IMR-90 (cell line): ENCODE results near the gene RPL10. TPM values are rescaled to one million over a fixed set of nuclear protein-coding genes. Genes with fewer than 3 reads are reported as not detected.

Source experiments
- ATAC-seq: fragments of 200-7000 bp; cut with Tn5 transposase; 2 replicates; pipeline ENCODE4 v1.9.1; 2020; ENCODE audit warnings: low read depth, mild to moderate bottlenecking, moderate library complexity
- BruUV-seq: library from RNA; stranded (reverse); fragments of 400-500 nt; replicated peaks from 2 replicates; lab custom pipeline; 2021; lab: Mats Ljungman, UMichigan
- CTCF ChIA-PET: fragments of 300-600 bp; formaldehyde crosslinking; extraction: SDS; loops from one replicate; lab custom pipeline; 2021; ENCODE audit warnings: antibody characterized with exemption; lab: Yijun Ruan, JAX
- POLR2A ChIA-PET: fragments of 300-600 bp; sonication (Branson Sonifier 250); formaldehyde crosslinking; loops from one replicate; lab custom pipeline; 2022; ENCODE audit warnings: antibody characterized with exemption; ENCODE audit not compliant: unreplicated experiment; lab: Charles Lee
- DNase-seq: peaks from one replicate; pipeline ENCODE4 v3.0.0; 2013
- H2AFZ ChIP-seq: replicated peaks from 2 replicates; pipeline ENCODE3; 2013; ENCODE audit warnings: low read length, mild to moderate bottlenecking; ENCODE audit not compliant: poor library complexity
- H2AK5ac ChIP-seq: 2 replicates; pipeline ENCODE4 v1.6.1; 2013; ENCODE audit warnings: low read depth, low read length, inconsistent platforms
- H2AK9ac ChIP-seq: replicated peaks from 2 replicates; pipeline ENCODE3; 2013; ENCODE audit warnings: mild to moderate bottlenecking, low read depth, low read length, moderate library complexity; ENCODE audit not compliant: poor library complexity
- H2BK120ac ChIP-seq: 2 replicates; pipeline ENCODE4 v1.6.1; 2013; ENCODE audit warnings: low read depth, low read length, inconsistent platforms
- H2BK15ac ChIP-seq: 3 replicates; pipeline ENCODE4 v1.6.1; 2013; ENCODE audit warnings: low read depth, low read length, inconsistent platforms
- H2BK20ac ChIP-seq: 2 replicates; pipeline ENCODE4 v1.6.1; 2013; ENCODE audit warnings: low read depth, mild to moderate bottlenecking, inconsistent platforms, low read length, moderate library complexity
- H2BK5ac ChIP-seq: 2 replicates; pipeline ENCODE4 v1.6.1; 2013; ENCODE audit warnings: mild to moderate bottlenecking, low read depth, low read length, inconsistent platforms; ENCODE audit not compliant: poor library complexity, severe bottlenecking
- H3K14ac ChIP-seq: replicated peaks from 2 replicates; pipeline ENCODE4 v1.6.1; 2013; ENCODE audit warnings: low read depth, low read length, inconsistent platforms
- H3K18ac ChIP-seq: 2 replicates; pipeline ENCODE4 v1.6.1; 2013; ENCODE audit warnings: low read depth, low read length, control low read depth
- H3K23ac ChIP-seq: 2 replicates; pipeline ENCODE4 v1.6.1; 2013; ENCODE audit warnings: low read depth, low read length, inconsistent platforms
- H3K27ac ChIP-seq: 2 replicates; pipeline ENCODE4 v1.5.1; 2013; ENCODE audit warnings: mild to moderate bottlenecking, control low read depth, low read length; ENCODE audit not compliant: insufficient read depth
- H3K27me3 ChIP-seq: 2 replicates; pipeline ENCODE4 v1.6.1; 2013; ENCODE audit warnings: low read length; ENCODE audit not compliant: control insufficient read depth, insufficient read depth
- H3K36me3 ChIP-seq: 2 replicates; pipeline ENCODE4 v1.6.1; 2013; ENCODE audit warnings: low read length, mixed read lengths; ENCODE audit not compliant: control insufficient read depth, insufficient read depth
- H3K4ac ChIP-seq: 2 replicates; pipeline ENCODE4 v1.6.1; 2013; ENCODE audit warnings: low read depth, low read length, inconsistent platforms
- H3K4me1 ChIP-seq: 2 replicates; pipeline ENCODE4 v1.6.1; 2013; ENCODE audit warnings: low read length, mixed read lengths; ENCODE audit not compliant: control insufficient read depth, insufficient read depth
- H3K4me2 ChIP-seq: 2 replicates; pipeline ENCODE4 v1.6.1; 2013; ENCODE audit warnings: low read depth, mild to moderate bottlenecking, control low read depth, low read length, moderate library complexity
- H3K4me3 ChIP-seq: 2 replicates; pipeline ENCODE4 v1.5.1; 2013; ENCODE audit warnings: low read depth, mild to moderate bottlenecking, control low read depth, low read length, moderate library complexity; ENCODE audit not compliant: insufficient read depth
- H3K56ac ChIP-seq: 2 replicates; pipeline ENCODE4 v1.6.1; 2013; ENCODE audit warnings: low read length, inconsistent platforms; ENCODE audit not compliant: insufficient read depth; ENCODE audit errors: extremely low read depth
- H3K79me1 ChIP-seq, 2 experiments: 2 replicates each; pipeline ENCODE4 v1.6.1; 2013; ENCODE audit warnings: low read length in 2 of 2, inconsistent platforms in 1 of 2, low read depth in 1 of 2
- H3K9ac ChIP-seq: 2 replicates; pipeline ENCODE4 v1.6.1; 2013; ENCODE audit warnings: low read depth, low read length, control low read depth
- H3K9me1 ChIP-seq: 2 replicates; pipeline ENCODE4 v1.6.1; 2013; ENCODE audit warnings: low read length, inconsistent platforms; ENCODE audit not compliant: insufficient read depth
- H3K9me3 ChIP-seq: 2 replicates; pipeline ENCODE4 v1.6.1; 2013; ENCODE audit warnings: low read length; ENCODE audit not compliant: control insufficient read depth, insufficient read depth
- H4K20me1 ChIP-seq: 2 replicates; pipeline ENCODE4 v1.6.1; 2013; ENCODE audit warnings: low read length, inconsistent platforms; ENCODE audit not compliant: insufficient read depth
- H4K5ac ChIP-seq: 2 replicates; pipeline ENCODE4 v1.6.1; 2013; ENCODE audit warnings: mild to moderate bottlenecking, low read depth, low read length, control low read depth
- H4K8ac ChIP-seq, 2 experiments: 2 replicates each; pipeline ENCODE4 v1.6.1; 2013; ENCODE audit warnings: low read depth in 2 of 2, low read length in 2 of 2, control low read depth in 1 of 2, inconsistent platforms in 1 of 2
- H4K91ac ChIP-seq: 2 replicates; pipeline ENCODE4 v1.6.1; 2013; ENCODE audit warnings: low read depth, low read length, inconsistent platforms; ENCODE audit not compliant: insufficient read depth
- BHLHE40 ChIP-seq: fragments of 150-350 bp; IDR thresholded peaks from 2 replicates; pipeline ENCODE4 v1.6.1; 2016; ENCODE audit warnings: mild to moderate bottlenecking, low read depth, low read length
- CEBPB ChIP-seq: IDR thresholded peaks from 2 replicates; pipeline ENCODE4 v1.6.1; 2012; ENCODE audit warnings: low read depth, low read length, improper control_type of control experiment
- CHD1 ChIP-seq: IDR thresholded peaks from 2 replicates; pipeline ENCODE4 v1.6.1; 2012; ENCODE audit warnings: low read depth, low read length, improper control_type of control experiment
- MXI1 ChIP-seq: IDR thresholded peaks from 2 replicates; pipeline ENCODE4 v1.6.1; 2012; ENCODE audit warnings: low read depth, mild to moderate bottlenecking, low read length, moderate library complexity, borderline replicate concordance
- NFE2L2 ChIP-seq: fragments of 150-350 bp; IDR thresholded peaks from 2 replicates; pipeline ENCODE4 v1.6.1; 2016; ENCODE audit warnings: low read depth, mild to moderate bottlenecking, low read length
- POLR2A ChIP-seq: IDR thresholded peaks from 2 replicates; pipeline ENCODE4 v1.6.1; 2012; ENCODE audit warnings: mild to moderate bottlenecking, low read depth, low read length
- SMC3 ChIP-seq: fragments of 150-350 bp; IDR thresholded peaks from 2 replicates; pipeline ENCODE4 v1.6.1; 2016; ENCODE audit warnings: low read depth, mild to moderate bottlenecking, antibody characterized with exemption, low read length, moderate library complexity
- USF2 ChIP-seq: fragments of 150-350 bp; IDR thresholded peaks from 2 replicates; pipeline ENCODE4 v1.6.1; 2017; ENCODE audit warnings: mild to moderate bottlenecking, antibody characterized with exemption, low read length, low read depth
- WGBS, 2 experiments: methylation state at CpG; one replicate each; pipeline versions ENCODE4 v1.1.5 to v1.1.7; 2013; ENCODE audit warnings: missing lambda C conversion rate in 2 of 2; ENCODE audit not compliant: insufficient read length in 1 of 2; ENCODE audit errors: extremely low coverage in 2 of 2; 5-methylcytosine and 5-hydroxymethylcytosine counted together
- dilution Hi-C: fragments of 300-500 bp; cut with HindIII; formaldehyde crosslinking; loops from one replicate; pipeline ENCODE4 v1.14.3; 2018; ENCODE audit warnings: low sequenced_read_pairs; ENCODE audit not compliant: unreplicated experiment
- in situ Hi-C: fragments of 300-500 bp; cut with MboI; formaldehyde crosslinking; loops from 3 replicates; pipeline ENCODE4 v1.14.3; 2019; ENCODE audit warnings: low sequenced_read_pairs, inconsistent platforms, mixed read lengths
- intact Hi-C: fragments of 100-400 bp; cut with micrococcal nuclease; formaldehyde crosslinking; loops from 2 replicates; pipeline ENCODE4 v1.10.0; 2022
- polyA plus RNA-seq, 3 experiments: library from polyadenylated mRNA; depleted of rRNA; stranded (reverse); fragments of >200 nt; gene quantifications; 2 replicates each; pipeline ENCODE4 v1.2.3, GENCODE V29; 2012; ENCODE audit warnings: low replicate concordance in 1 of 3
- total RNA-seq: library from RNA; depleted of rRNA; stranded (reverse); fragments of >200 nt; gene quantifications from 2 replicates; pipeline ENCODE4 v1.2.3, GENCODE V29; 2012
- TF ChIP-seq, protein P1 (sequence below): fragments of 150-350 bp; IDR thresholded peaks from 2 replicates; pipeline ENCODE4 v1.6.1; 2016; ENCODE audit warnings: low read depth, mild to moderate bottlenecking, low read length, moderate library complexity, borderline replicate concordance

Gene RPL10
- total and polyA plus RNA-seq, 2 of the 4 experiments (the other 2 are of a cell fraction) = 1,582 to 7,467 TPM

- BruUV-seq = no TSS peak
- Histone ChIP-seq H3K4me1 (no peaks in the 10 kb centered on the region), H3K56ac (no peak overlapping the region), H3K27me3 (no peaks in the 10 kb centered on the region), H3K4me3 (no peak overlapping the region), H3K79me1 (no peaks in the 10 kb centered on the region), H3K4ac (no peak overlapping the region), H3K36me3 (peaks cover 8% of the 10 kb centered on the region), H3K9me3 (no peaks in the 10 kb centered on the region), H3K4me2 (no peak overlapping the region), H3K9ac (no peak overlapping the region), H2AK5ac (no peak overlapping the region), H4K91ac (no peak overlapping the region), H4K20me1 (no peaks in the 10 kb centered on the region), H3K27ac (no peak overlapping the region), H3K18ac (no peak overlapping the region), H2AK9ac (no peak overlapping the region), H2BK120ac (no peak overlapping the region), H4K5ac (no peak overlapping the region), H3K23ac (no peak overlapping the region), H2AFZ (no peak overlapping the region), H3K14ac (no peak overlapping the region), H4K8ac (no peak overlapping the region), H3K9me1 (no peaks in the 10 kb centered on the region), H2BK15ac (no peak overlapping the region), H2BK20ac (no peak overlapping the region), H2BK5ac (no peak overlapping the region)
- in situ Hi-C loops = no loop called here
- DNase-seq (no peak), ATAC-seq (no peak)
- POLR2A ChIA-PET = no interaction called here
- CTCF ChIA-PET = no interaction called here
- dilution Hi-C loops = no loop called here
- 92% methylated on average over 6 of the region's 8 CpGs; no CpG with 5 or more reads in 1 of the 2 experiments for WGBS, 2 experiments
- intact Hi-C loops = no loop called here
- no peak for TF ChIP-seq POLR2A
- TF ChIP-seq, protein P1, sequence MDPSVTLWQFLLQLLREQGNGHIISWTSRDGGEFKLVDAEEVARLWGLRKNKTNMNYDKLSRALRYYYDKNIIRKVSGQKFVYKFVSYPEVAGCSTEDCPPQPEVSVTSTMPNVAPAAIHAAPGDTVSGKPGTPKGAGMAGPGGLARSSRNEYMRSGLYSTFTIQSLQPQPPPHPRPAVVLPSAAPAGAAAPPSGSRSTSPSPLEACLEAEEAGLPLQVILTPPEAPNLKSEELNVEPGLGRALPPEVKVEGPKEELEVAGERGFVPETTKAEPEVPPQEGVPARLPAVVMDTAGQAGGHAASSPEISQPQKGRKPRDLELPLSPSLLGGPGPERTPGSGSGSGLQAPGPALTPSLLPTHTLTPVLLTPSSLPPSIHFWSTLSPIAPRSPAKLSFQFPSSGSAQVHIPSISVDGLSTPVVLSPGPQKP = no peak
- no peak for TF ChIP-seq BHLHE40
- TF ChIP-seq MXI1 = no peak
- TF ChIP-seq CEBPB = no peak
- no peak for TF ChIP-seq USF2
- no peak for TF ChIP-seq NFE2L2
- no peak for TF ChIP-seq SMC3
- TF ChIP-seq CHD1 = no peak
These were observed 21.0 kb downstream of the RPL10 start for GRCh38 chrX:154419189-154419588.
